Measurements from ENCODE around the gene CTF1.
"Not testable (repeated sequence)": the region's sequence is repeated elsewhere in the genome, so short reads cannot be mapped to it uniquely, and the experiment has no call there.

DNA sequence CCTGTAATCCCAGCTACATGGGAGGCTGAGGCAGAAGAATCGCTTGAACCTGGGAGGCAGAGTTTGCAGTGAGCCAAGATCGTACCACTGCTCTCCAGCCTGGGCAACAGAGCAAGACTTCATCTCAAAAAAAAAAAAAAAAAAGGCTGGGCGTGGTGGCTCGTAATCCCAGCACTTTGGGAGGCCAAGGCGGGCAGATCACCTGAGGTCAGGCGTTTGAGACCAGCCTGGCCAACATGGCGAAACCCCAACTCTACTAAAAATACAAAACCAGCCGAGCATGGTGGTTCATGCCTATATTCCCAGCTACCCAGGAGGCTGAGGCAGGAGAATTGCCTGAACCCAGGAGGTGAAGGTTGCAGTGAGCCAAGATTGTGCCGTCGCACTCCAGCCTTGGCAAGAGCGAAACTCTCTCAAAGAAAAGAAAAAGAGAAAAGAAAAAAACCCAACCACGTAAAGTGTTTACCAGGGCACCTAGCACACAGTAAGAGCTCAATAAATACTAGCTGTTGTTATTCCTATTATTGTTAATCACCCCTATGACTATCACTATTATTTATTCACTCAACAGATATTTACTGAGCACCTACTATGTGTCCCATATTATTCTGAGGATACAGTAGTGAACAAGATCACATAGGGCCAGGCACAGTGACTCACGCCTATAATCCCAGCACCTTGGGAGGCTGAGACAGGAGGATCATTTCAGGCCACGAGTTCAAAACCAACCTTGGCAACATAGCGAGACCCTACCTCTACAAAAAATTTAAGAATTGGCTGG lies 5.2 kb upstream of the CTF1 start:
- TF ChIP-seq, protein P1, sequence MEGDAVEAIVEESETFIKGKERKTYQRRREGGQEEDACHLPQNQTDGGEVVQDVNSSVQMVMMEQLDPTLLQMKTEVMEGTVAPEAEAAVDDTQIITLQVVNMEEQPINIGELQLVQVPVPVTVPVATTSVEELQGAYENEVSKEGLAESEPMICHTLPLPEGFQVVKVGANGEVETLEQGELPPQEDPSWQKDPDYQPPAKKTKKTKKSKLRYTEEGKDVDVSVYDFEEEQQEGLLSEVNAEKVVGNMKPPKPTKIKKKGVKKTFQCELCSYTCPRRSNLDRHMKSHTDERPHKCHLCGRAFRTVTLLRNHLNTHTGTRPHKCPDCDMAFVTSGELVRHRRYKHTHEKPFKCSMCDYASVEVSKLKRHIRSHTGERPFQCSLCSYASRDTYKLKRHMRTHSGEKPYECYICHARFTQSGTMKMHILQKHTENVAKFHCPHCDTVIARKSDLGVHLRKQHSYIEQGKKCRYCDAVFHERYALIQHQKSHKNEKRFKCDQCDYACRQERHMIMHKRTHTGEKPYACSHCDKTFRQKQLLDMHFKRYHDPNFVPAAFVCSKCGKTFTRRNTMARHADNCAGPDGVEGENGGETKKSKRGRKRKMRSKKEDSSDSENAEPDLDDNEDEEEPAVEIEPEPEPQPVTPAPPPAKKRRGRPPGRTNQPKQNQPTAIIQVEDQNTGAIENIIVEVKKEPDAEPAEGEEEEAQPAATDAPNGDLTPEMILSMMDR (conservative IDR thresholded peaks at IDR 0.05; ENCODE audit: low read length) = not testable (repeated sequence)
- TF ChIP-seq EZH2phosphoT487 (IDR thresholded peaks at IDR 0.05; ENCODE audit: borderline replicate concordance, low read depth, low read length) = not testable (repeated sequence)

Measured in OCI-LY7 (cell line).